Prostate gland (tissue), 2 donors: ENCODE data around the gene MARCHF6.

Source experiments
- POLR2A ChIP-seq: fragments of 450-650 bp; IDR thresholded peaks from one replicate; pipeline ENCODE4 v1.6.1; 2016; ENCODE audit warnings: antibody characterized with exemption, mild to moderate bottlenecking
- TF ChIP-seq, protein P1 (sequence below), 4 experiments: fragments of 200-600 bp in 2 of 4; fragments of 450-650 bp in 2 of 4; sonication (generic) in 2 of 4; IDR thresholded peaks; 1 replicate in 3 of 4; 2 replicates in 1 of 4; pipeline ENCODE4 v1.5.1; 2016 to 2019; ENCODE audit warnings: antibody characterized with exemption in 4 of 4, mild to moderate bottlenecking in 2 of 4, moderate library complexity in 2 of 4

GRCh38 chr5:10401498-10401897 lies 48.0 kb downstream of the MARCHF6 start:
- TF ChIP-seq, protein P1, sequence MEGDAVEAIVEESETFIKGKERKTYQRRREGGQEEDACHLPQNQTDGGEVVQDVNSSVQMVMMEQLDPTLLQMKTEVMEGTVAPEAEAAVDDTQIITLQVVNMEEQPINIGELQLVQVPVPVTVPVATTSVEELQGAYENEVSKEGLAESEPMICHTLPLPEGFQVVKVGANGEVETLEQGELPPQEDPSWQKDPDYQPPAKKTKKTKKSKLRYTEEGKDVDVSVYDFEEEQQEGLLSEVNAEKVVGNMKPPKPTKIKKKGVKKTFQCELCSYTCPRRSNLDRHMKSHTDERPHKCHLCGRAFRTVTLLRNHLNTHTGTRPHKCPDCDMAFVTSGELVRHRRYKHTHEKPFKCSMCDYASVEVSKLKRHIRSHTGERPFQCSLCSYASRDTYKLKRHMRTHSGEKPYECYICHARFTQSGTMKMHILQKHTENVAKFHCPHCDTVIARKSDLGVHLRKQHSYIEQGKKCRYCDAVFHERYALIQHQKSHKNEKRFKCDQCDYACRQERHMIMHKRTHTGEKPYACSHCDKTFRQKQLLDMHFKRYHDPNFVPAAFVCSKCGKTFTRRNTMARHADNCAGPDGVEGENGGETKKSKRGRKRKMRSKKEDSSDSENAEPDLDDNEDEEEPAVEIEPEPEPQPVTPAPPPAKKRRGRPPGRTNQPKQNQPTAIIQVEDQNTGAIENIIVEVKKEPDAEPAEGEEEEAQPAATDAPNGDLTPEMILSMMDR (IDR thresholded peaks at IDR 0.05), result no peak
- TF ChIP-seq POLR2A, result no peak
